NCI-H2171 treated with DMSO at 0.1 percent for 48 hours (cell line): ENCODE data around the gene PCDH11X.
"Not testable (repeated sequence)": the region's sequence is repeated elsewhere in the genome, so short reads cannot be mapped to it uniquely, and the experiment has no call there.

ENCODE experiments used
- DNase-seq: peaks from one replicate; lab custom pipeline; 2025; lab: John Stamatoyannopoulos, UW

Gene PCDH11X

GRCh38 chrX:91779135-91779534, at the start of gene PCDH11X:
Gene PCDH11X, plus strand, starts transcription at chrX:91779375. Its CDS starts 56,130 bp downstream, at chrX:91835505.
- DNase-seq, result peak; percentile 21

DNA sequence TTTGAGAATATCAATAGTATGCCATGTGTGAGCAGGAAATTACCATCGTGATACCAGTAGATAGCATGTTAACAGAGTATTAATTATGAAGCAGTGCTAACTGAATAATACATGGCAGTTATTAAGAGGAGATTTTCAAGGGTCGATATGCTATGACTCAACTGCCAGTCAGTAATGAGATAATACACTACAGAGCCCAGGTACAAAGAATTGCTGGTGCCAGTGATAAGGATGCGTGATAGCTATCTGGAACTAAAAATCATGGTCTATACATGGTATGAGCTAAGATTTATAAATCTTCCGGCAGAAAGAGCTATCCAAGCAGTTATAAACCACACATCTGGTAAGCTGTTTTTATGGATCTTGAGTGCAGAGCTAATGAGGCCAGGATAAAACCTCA, 31.7 kb upstream of the PCDH11X start:
- DNase-seq, result not testable (repeated sequence)

DNA sequence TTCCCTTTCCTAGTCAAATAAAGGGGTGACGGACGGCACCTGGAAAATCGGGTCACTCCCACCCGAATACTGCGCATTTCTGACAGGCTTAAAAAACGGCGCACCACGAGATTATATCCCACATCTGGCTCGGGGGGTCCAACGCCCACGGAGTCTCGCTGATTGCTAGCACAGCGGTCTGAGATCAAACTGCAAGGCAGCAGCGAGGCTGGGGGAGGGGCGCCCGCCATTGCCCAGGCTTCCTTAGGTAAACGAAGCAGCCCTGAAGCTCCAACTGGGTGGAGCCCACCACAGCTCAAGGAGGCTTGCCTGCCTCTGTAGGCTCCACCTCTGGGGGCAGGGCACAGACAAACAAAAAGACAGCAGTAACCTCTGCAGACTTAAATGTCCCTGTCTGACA, 26.2 kb upstream of the PCDH11X start:
- DNase-seq, result not testable (repeated sequence)

DNA sequence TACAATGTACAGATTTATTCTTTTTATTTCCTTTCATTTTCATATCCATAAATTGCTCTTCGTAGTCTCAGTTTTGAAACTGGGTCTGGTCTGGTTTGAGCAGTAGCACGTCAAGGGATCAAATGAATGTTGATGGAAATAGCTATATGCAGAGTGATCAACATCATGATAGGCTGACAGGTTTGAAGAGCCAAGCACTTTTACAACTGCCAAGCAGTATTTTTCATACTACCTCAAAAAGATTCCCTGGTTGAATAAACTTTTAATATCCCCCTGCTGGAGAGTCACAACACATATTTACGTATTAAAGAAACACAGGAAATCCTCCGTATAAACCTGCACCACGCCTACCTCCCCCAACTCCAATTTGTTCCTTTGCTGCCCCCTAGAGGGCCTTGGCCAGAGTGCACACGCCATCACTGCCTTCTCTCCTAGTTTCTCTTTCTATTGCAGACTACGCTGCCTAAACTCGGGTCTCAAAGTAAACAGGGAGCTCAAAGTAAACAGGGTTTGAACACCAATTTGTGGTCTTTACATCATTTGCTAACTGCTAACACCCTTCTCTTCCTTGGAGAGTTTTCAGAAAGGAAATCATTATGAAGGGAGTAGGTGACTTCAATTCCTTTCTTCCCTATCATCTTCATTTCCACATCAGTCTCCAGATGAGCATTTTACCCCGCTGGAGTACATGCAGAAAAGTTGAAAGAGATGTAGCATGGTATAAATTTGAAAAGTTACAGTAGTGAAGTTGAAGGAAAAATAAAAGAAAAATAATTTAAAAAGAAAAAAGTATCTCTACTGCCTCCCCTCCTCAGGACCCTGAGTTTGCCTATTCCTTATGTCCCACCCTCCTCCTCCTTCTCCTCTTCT, 8.3 kb upstream of the PCDH11X start:
- DNase-seq, result not testable (repeated sequence)

DNA sequence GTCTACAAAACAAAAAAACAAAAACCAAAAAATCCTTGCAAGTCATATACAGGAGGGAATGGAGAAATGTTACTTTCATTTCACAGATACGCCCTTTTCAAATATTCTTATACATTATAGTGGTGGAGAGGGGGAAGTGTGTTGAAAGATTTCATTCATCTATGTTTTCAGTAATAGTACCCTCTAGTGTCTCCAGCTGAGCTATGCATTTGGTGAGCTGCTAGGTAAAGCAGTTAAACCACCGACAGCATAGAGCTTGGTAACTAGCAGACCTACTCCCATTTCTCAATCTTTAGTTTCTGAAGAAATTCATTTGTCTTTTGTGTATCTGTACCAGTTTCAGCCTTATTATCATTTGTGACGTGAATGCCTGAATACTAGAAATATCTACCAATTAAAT, 5.2 kb upstream of the PCDH11X start:
- DNase-seq, result not testable (repeated sequence)

- DNase-seq, result peak; percentile 17
Observed at GRCh38 chrX:91780008-91780407, 833 bp downstream of the PCDH11X start.

- DNase-seq, result not testable (repeated sequence)
Observed at GRCh38 chrX:91780698-91781097, 1.5 kb downstream of the PCDH11X start.

GRCh38 chrX:91781553-91782298, 2.6 kb downstream of the PCDH11X start:
- DNase-seq, result not testable (repeated sequence)

DNA sequence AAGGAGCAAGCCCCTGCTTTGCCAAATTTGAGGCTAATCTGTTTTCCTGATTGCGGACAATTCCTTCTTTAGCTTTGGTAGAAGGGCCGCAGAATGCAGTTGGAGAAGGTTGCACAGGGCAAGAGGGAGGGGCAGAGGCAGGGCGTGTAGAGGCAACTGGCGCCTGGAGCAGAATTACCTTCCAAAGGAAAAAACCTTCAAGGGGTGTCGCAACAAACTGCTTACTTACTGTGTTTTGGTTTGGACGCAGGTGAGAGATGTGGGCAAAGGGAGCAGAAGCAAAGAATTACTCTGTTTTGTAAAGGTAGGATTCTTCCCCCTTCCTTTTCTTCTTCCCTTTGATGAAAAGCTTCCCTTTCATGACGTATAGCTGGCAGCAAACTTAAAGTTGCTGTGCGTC, 3.6 kb downstream of the PCDH11X start:
- not testable (repeated sequence) for DNase-seq

DNA sequence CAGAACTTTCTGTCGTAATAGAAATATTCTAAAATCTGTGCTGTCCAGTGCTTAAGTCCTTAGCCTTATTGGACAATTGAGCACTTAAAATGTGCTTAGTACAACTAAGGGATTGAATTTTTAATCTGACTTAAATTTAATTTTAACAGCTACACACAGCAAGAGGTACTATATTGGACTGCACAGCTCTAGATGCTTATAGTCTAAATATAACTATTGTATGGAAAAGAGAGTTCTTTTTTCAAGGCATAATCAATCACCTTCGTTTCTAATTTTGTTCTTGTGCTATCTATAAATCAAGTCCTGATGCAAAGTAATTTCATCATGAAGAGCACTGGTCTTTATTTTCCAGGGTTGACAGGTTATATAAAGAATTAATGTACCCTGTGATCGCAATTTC, 38.4 kb downstream of the PCDH11X start:
- not testable (repeated sequence) for DNase-seq

- not testable (repeated sequence) for DNase-seq
Observed at GRCh38 chrX:91825321-91825720, 46.1 kb downstream of the PCDH11X start.
